Testis (tissue), 3 donors: Measurements from ENCODE around the gene RARRES2. TPM values are rescaled to one million over a fixed set of nuclear protein-coding genes. Genes with fewer than 3 reads are reported as not detected.
A peak's percentile ranks its signal among the peaks of the same experiment; 100 is the strongest.
"Not testable (repeated sequence)": the region's sequence is repeated elsewhere in the genome, so short reads cannot be mapped to it uniquely, and the experiment has no call there.

Experiments
- DNase-seq: peaks from one replicate; pipeline ENCODE4 v3.0.0-alpha.2; 2019
- H3K27ac ChIP-seq, 2 donors: fragments of 200-600 bp; sonication (generic); one replicate each; pipeline ENCODE4 v1.5.1; 2019
- H3K27me3 ChIP-seq: fragments of 200-600 bp; sonication (generic); one replicate; pipeline ENCODE4 v1.5.1; 2019
- H3K36me3 ChIP-seq: fragments of 200-600 bp; sonication (generic); one replicate; pipeline ENCODE4 v1.5.1; 2017; ENCODE audit warnings: low read depth; ENCODE audit errors: missing control alignments
- H3K4me1 ChIP-seq: fragments of 200-600 bp; sonication (generic); one replicate; pipeline ENCODE4 v1.5.1; 2019
- H3K4me3 ChIP-seq, 2 donors: fragments of 200-600 bp; sonication (generic); one replicate each; pipeline ENCODE4 v1.5.1; 2017 to 2019
- H3K9me3 ChIP-seq: fragments of 200-600 bp; sonication (generic); one replicate; pipeline ENCODE4 v1.5.1; 2017
- POLR2A ChIP-seq: fragments of 450-650 bp; IDR thresholded peaks from one replicate; pipeline ENCODE4 v1.6.1; 2017; ENCODE audit warnings: antibody characterized with exemption, mild to moderate bottlenecking, moderate library complexity
- WGBS, 2 donors: methylation state at CpG; one replicate each; pipeline ENCODE4 v1.1.5; 2018; 5-methylcytosine and 5-hydroxymethylcytosine counted together
- intact Hi-C: fragments of 100-400 bp; cut with DNase I; formaldehyde crosslinking; loops from one replicate; pipeline ENCODE4 v1.15.1; 2023; ENCODE audit warnings: low total_unique reads
- polyA plus RNA-seq: library from polyadenylated mRNA; stranded (reverse); fragments of 350-450 nt; fragmentation: Illumina TruSeq; extraction: RNeasy Lipid Tissue Mini Kit (QIAGEN cat#74804); gene quantifications from one replicate; pipeline ENCODE4 v1.2.3, GENCODE V29; 2014; ENCODE audit warnings: low read depth, low replicate concordance; ENCODE audit not compliant: insufficient read depth
- total RNA-seq, 2 donors: library from RNA; depleted of rRNA; stranded (reverse); fragments of >200 nt; gene quantifications; one replicate each; pipeline ENCODE4 v1.2.3, GENCODE V29; 2016
- TF ChIP-seq, protein P1 (sequence below), 3 experiments: fragments of 450-650 bp in 2 of 3; fragments of 200-600 bp in 1 of 3; sonication (generic) in 1 of 3; IDR thresholded peaks; one replicate each; pipeline ENCODE4 v1.5.1; 2016 to 2019; ENCODE audit warnings: antibody characterized with exemption in 3 of 3, mild to moderate bottlenecking in 2 of 3, moderate library complexity in 1 of 3

The RARRES2 gene
- total and polyA plus RNA-seq, 3 donors from 2014 or later, result 21.1 to 93.7 (median 58.8) TPM

DNA sequence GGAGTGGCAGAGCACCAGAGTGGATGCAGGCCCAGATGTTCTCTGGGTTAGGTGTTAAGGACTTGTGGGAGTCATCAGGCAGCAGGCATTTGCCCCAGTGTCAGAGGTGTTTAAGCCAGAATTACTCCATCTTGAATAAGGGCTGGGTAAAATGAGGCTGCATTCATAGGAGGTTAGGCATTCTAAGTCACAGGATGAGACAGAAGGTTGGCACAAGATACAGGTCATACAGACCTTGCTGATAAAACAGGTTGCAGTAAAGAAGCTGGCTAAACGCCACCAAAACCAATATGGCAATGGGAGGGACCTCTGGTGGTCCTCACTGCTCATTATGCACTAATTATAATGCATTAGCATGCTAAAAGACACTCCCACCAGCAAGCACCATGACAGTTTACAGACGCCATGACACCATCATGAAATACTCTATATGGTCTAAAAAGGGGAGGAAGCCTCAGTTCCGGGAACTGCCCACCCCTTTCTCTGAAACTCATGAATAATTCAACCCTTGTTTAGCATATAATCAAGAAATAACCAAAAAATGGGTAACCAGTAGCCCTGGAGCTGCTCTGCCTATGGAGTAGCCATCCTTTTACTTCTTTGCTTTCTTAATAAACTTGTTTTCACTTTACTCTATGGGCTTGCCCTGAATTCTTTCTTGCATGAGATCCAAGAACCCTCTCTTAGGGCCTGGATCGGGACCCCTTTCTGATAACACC, 19.2 kb downstream of the RARRES2 start:
- WGBS, 2 donors, result 52 to 62% methylated on average over 4 of the region's 4 CpGs
- H3K27ac ChIP-seq, result peak overlapping the region in 1 of 2 donors; percentile 52
- no peaks in the 10 kb centered on the region for H3K27me3 ChIP-seq
- H3K4me1 ChIP-seq, result peaks cover 11% of the 10 kb centered on the region
- TF ChIP-seq POLR2A, result no peak
- TF ChIP-seq, protein P1, sequence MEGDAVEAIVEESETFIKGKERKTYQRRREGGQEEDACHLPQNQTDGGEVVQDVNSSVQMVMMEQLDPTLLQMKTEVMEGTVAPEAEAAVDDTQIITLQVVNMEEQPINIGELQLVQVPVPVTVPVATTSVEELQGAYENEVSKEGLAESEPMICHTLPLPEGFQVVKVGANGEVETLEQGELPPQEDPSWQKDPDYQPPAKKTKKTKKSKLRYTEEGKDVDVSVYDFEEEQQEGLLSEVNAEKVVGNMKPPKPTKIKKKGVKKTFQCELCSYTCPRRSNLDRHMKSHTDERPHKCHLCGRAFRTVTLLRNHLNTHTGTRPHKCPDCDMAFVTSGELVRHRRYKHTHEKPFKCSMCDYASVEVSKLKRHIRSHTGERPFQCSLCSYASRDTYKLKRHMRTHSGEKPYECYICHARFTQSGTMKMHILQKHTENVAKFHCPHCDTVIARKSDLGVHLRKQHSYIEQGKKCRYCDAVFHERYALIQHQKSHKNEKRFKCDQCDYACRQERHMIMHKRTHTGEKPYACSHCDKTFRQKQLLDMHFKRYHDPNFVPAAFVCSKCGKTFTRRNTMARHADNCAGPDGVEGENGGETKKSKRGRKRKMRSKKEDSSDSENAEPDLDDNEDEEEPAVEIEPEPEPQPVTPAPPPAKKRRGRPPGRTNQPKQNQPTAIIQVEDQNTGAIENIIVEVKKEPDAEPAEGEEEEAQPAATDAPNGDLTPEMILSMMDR (IDR thresholded peaks at IDR 0.05), result no peak
- H3K9me3 ChIP-seq, result no peaks in the 10 kb centered on the region
- peak overlapping the region; percentile 77 to 81 for H3K4me3 ChIP-seq
- no peaks in the 10 kb centered on the region for H3K36me3 ChIP-seq
- intact Hi-C loops, result no loop called here
- no peak for DNase-seq

DNA sequence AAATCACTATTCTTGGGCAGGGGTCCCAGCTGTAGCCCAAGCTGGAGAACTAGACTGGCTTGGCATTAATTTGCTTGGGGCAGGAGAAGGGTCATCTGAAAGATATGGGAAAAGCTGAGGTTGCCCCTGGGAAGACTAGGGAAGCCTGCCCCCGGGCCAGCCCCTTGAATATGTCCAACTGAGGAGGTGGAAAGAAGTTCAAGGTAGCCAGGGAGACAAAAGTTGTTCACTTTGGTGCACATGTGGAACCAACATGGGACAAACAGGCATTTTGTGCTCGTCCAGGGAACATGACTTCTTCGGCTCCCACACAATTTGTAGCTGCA, 19.7 kb downstream of the RARRES2 start:
- intact Hi-C loops, result no loop called here
- no peaks in the 10 kb centered on the region for H3K27me3 ChIP-seq
- no peaks in the 10 kb centered on the region for H3K9me3 ChIP-seq
- no peak for DNase-seq
- H3K36me3 ChIP-seq, result no peaks in the 10 kb centered on the region
- WGBS, 2 donors, result 80 to 84% methylated on average over 3 of the region's 3 CpGs
- H3K4me3 ChIP-seq, result no peak overlapping the region
- TF ChIP-seq, protein P1 (IDR thresholded peaks at IDR 0.05), result no peak
- no peak for TF ChIP-seq POLR2A
- H3K27ac ChIP-seq, result no peak overlapping the region
- peaks cover 11% of the 10 kb centered on the region for H3K4me1 ChIP-seq

DNA sequence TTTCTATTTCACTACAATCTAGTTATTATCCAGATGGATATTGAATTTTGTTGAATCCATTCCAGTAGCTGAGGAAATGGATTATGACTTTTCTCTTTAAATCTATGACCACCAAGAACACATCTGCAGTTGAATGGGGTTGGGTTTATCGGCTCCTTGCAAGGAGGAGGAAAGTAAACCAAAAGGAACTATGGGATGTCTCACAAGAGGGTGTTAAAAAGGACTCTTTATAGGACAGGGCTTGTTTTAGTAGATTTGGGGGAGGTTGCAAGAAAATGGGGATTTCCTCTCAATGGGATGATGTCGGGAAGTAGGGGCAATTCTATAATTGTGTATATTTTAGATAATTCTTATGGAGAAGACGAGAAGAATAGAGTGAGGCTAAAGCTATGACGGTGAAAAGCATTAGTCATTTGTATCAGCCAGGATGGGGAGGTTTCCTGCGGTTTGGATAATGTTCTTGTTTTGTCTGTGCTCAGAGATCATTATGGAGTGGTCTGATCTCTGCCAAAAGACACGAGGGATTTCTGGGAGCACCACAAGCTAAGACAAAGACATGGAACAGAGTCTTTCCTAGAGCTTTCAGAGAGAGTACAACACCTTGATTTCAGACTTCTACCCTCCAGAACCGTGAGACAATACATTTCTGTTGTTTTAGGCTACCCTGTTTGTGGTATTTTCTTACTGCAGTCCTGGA, 23.5 kb downstream of the RARRES2 start:
- TF ChIP-seq, protein P1 (IDR thresholded peaks at IDR 0.05), result no peak
- TF ChIP-seq POLR2A, result no peak
- Histone ChIP-seq H3K9me3 (no peaks in the 10 kb centered on the region), H3K27me3 (no peaks in the 10 kb centered on the region), H3K27ac (no peak overlapping the region), H3K36me3 (no peaks in the 10 kb centered on the region), H3K4me3 (no peak overlapping the region), H3K4me1 (no peaks in the 10 kb centered on the region)
- no peak for DNase-seq
- 60 to 74% methylated on average over 7 of the region's 7 CpGs for WGBS, 2 donors
- intact Hi-C loops, result no loop called here

DNA sequence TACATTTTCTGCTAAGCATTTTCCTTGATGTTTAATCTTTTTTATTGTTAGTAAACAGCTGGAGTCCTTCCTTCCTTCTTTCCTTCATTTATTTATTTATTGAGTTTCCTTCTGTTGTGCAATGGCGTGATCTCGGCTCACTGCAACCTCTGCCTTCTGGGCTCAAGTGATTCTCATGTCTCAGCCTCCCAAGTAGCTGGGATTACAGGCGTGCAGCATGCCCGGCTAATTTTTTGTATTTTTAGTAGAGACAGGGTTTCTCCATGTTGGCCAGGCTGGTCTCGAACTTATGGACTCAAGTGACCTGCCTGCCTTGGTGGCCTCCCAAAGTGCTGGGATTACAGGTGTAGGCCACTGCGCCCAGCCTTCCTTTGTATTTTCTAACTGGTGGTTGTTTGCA, 24.4 kb downstream of the RARRES2 start:
- H3K27ac ChIP-seq, H3K36me3 ChIP-seq, intact Hi-C loops, H3K4me3 ChIP-seq, H3K9me3 ChIP-seq, H3K27me3 ChIP-seq, DNase-seq, H3K4me1 ChIP-seq: not testable (repeated sequence)
- 93 to 94% methylated on average over 6 of the region's 6 CpGs for WGBS, 2 donors

DNA sequence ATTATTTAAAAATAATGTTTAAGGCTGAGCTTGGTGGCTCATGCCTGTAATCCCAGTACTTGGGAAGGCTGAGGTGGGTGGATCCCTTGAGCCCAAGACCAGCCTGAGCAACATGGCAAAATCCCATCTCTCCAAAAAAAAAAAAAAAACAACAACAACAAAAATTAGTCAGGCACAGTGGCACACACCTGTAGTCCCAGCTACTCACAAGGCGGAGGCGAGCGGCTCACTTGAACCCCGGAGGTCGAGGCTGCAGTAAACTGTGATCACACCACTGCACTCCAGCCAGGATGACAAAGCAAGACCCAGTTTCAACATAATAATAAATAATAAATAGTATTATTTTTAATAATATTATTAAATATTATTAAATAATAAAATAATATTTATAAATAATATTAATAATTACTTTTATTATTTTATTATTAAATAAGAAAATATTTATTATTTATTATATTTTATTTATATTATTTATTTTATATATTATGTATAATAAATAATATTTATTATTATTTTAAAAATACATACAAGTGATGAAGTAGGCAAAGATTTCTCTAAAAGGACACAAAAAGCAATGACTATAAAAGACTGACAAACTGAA, 26.7 kb downstream of the RARRES2 start:
- Histone ChIP-seq H3K9me3 (no peaks in the 10 kb centered on the region), H3K4me1 (no peaks in the 10 kb centered on the region), H3K27me3 (no peaks in the 10 kb centered on the region), H3K27ac (no peak overlapping the region), H3K4me3 (no peak overlapping the region), H3K36me3 (no peaks in the 10 kb centered on the region)
- 95 to 97% methylated on average over 5 of the region's 5 CpGs for WGBS, 2 donors
- DNase-seq, result no peak
- no peak for TF ChIP-seq POLR2A
- TF ChIP-seq, protein P1 (IDR thresholded peaks at IDR 0.05), result no peak
- intact Hi-C loops, result no loop called here
